ENCODE measurements around the gene OR2M3. TPM values are rescaled to one million over a fixed set of nuclear protein-coding genes. Genes with fewer than 3 reads are reported as not detected.

Gene OR2M3, protein sequence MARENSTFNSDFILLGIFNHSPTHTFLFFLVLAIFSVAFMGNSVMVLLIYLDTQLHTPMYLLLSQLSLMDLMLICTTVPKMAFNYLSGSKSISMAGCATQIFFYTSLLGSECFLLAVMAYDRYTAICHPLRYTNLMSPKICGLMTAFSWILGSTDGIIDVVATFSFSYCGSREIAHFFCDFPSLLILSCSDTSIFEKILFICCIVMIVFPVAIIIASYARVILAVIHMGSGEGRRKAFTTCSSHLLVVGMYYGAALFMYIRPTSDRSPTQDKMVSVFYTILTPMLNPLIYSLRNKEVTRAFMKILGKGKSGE
- total RNA-seq = not detected
- polyA plus RNA-seq = not detected
- long read RNA-seq, donor 1 = 0 reads
- long read RNA-seq, donor 2 = 0 reads
- long read RNA-seq, donor 3 = 0 reads
- long read RNA-seq, donor 4 = 0 reads
- long read RNA-seq, donor 5 = 0 reads
- long read RNA-seq, donor 6 = 0 reads
- long read RNA-seq, donor 7 = 0 reads
- long read RNA-seq, donor 8 = 0 reads
- long read RNA-seq, donor 9 = 0 reads
- long read RNA-seq, donor 10 = 0 reads

DNA sequence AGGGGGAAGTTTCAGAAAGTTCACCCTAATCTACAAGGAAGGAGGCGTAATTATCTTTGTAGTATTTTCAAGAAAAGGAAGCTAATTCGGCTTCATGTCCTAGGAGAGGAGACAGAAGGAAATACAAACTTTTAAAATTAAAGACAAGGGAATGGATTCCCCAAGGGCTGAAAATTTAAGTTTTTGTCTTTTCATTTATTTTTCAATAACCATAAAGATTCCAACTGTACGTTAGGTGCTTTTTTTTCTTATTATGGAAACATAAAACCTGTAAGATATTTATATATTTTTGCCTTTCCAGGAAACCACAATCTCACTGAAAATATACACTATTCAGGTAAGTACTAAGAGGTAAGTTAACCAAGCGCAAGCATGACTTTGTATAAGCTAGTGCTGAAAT is at the start of gene OR2M3:
Gene OR2M3 (plus strand): TSS at position 301 of the 400 bp plus-strand sequence. CDS start 5,803 bp downstream, outside the sequence.
- no peak within 1 kb of the TSS for H3K27ac ChIP-seq (ENCODE audit: low read depth in 1 of 2, low read length in 1 of 2)
- no peaks in the 10 kb centered on the region for H3K9me3 ChIP-seq (ENCODE audit: control insufficient read depth in 2 of 2, insufficient read depth in 1 of 2, low read length in 1 of 2)
- no peaks in the 10 kb centered on the region for H3K4me1 ChIP-seq (ENCODE audit: control insufficient read depth in 2 of 2, insufficient read depth in 2 of 2, low read length in 2 of 2)
- no peak within 1 kb of the TSS for H3K4me3 ChIP-seq (ENCODE audit: low read length in 2 of 2)
- H3K36me3 ChIP-seq (ENCODE audit: control insufficient read depth in 2 of 2, insufficient read depth in 2 of 2, low read length in 1 of 2) = no peaks in the 10 kb centered on the region
- 65% methylated on average over 4 of the region's 4 CpGs for WGBS
- no peak for DNase-seq (ENCODE audit: low read depth in 6 of 9, low spot score in 9 of 9)
- no peaks in the 10 kb centered on the region for H3K27me3 ChIP-seq (ENCODE audit: control insufficient read depth in 2 of 2, insufficient read depth in 1 of 2, low read length in 1 of 2)

DNA sequence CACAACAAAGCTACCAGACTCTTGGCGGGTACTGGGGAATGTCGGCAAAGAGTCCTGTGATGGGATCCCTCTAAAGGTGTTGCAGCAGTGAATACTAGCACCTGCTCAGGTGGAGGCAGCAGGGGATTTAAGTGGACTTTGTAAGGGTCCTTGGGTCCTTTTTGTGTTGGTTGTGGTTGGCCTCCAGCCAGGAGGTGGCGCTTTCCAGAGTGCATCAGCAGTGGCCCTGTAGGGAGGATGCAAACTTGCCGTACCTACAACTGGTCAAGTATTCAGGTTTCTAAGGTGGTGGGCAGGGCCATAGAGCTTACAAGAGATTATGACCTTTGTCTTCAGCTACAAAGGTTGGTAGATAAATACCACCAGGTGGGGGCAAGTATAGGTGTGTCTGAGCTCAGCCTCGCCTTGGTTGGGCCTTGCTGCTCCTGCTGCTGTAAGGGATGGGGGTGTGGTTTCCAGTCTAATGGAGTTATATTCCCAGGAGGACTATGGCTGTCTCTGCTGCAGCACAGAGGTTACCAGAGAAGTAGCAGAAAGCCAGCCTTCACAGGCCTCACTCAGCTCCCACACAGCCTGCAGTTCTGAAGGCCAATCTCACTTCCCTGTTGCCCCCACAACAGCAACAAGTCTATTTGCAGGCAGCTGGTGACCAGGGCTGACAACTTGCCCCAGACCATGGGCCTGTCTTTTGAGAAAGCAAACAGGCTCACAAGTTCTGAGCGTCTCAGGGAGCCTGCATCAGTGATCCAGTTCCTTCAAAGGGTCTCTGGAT is 44.8 kb upstream of the OR2M3 start:
- DNase-seq (ENCODE audit: low read depth in 6 of 9, low spot score in 9 of 9) = no peak
- no peaks in the 10 kb centered on the region for H3K4me1 ChIP-seq (ENCODE audit: control insufficient read depth in 2 of 2, insufficient read depth in 2 of 2, low read length in 2 of 2)
- 96% methylated on average over 6 of the region's 6 CpGs for whole genome bisulfite sequencing
- H3K4me3 ChIP-seq (ENCODE audit: low read length in 2 of 2) = no peak overlapping the region
- H3K27ac ChIP-seq (ENCODE audit: low read depth in 1 of 2, low read length in 1 of 2) = no peak overlapping the region
- H3K27me3 ChIP-seq (ENCODE audit: control insufficient read depth in 2 of 2, insufficient read depth in 1 of 2, low read length in 1 of 2) = no peaks in the 10 kb centered on the region
- H3K36me3 ChIP-seq (ENCODE audit: control insufficient read depth in 2 of 2, insufficient read depth in 2 of 2, low read length in 1 of 2) = no peaks in the 10 kb centered on the region
- H3K9me3 ChIP-seq (ENCODE audit: control insufficient read depth in 2 of 2, insufficient read depth in 1 of 2, low read length in 1 of 2) = peaks cover 0 to 8% of the 10 kb centered on the region in 2 donors

DNA sequence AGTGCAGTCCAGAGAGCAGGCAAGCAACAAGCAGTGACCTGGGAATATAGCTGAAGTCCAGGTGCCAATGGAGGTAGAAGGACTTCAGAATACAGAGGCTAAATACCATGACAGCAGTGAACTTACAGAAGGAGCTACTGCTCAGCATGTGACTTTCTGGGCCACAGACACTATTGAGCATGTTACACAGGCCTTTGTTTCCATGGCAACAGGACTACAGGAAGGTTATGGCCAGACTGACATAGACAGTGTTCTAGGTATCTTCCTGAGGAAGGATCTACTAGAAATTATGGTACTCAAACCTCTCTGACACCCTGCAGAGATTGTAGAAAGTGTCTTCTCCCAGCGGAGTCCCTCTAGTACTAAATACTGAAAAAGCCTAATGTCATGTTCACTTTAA is 41.1 kb upstream of the OR2M3 start:
- Histone ChIP-seq H3K9me3 (ENCODE audit: control insufficient read depth in 2 of 2, insufficient read depth in 1 of 2, low read length in 1 of 2) (peaks cover 0 to 8% of the 10 kb centered on the region in 2 donors), H3K4me1 (ENCODE audit: control insufficient read depth in 2 of 2, insufficient read depth in 2 of 2, low read length in 2 of 2) (no peaks in the 10 kb centered on the region), H3K27ac (ENCODE audit: low read depth in 1 of 2, low read length in 1 of 2) (no peak overlapping the region), H3K4me3 (ENCODE audit: low read length in 2 of 2) (no peak overlapping the region), H3K27me3 (ENCODE audit: control insufficient read depth in 2 of 2, insufficient read depth in 1 of 2, low read length in 1 of 2) (no peaks in the 10 kb centered on the region), H3K36me3 (ENCODE audit: control insufficient read depth in 2 of 2, insufficient read depth in 2 of 2, low read length in 1 of 2) (no peaks in the 10 kb centered on the region)
- WGBS = 56% methylated on average over 1 of the region's 1 CpG
- DNase-seq (ENCODE audit: low read depth in 6 of 9, low spot score in 9 of 9) = no peak

DNA sequence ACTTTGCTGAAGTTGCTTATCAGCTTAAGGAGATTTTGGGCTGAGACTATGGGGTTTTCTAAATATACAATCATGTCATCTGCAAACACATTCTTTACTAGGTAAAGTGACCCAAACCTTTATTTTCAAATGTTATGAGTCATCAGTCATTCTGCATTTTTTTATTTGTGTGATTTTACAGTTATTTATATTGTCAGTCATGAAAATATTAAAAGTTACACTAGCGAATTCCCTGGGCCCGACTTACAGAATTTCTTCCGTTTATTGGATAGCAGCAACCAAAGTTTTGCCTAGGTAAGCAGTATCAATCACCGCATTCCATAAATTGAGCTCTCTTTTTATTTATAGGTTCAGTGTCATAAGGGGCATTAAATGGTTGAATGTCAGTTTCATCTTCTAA is 38.3 kb upstream of the OR2M3 start:
- WGBS = 95% methylated on average over 4 of the region's 4 CpGs
- DNase-seq (ENCODE audit: low read depth in 6 of 9, low spot score in 9 of 9) = no peak
- H3K9me3 ChIP-seq (ENCODE audit: control insufficient read depth in 2 of 2, insufficient read depth in 1 of 2, low read length in 1 of 2) = no peaks in the 10 kb centered on the region
- H3K27me3 ChIP-seq (ENCODE audit: control insufficient read depth in 2 of 2, insufficient read depth in 1 of 2, low read length in 1 of 2) = no peaks in the 10 kb centered on the region
- H3K27ac ChIP-seq (ENCODE audit: low read depth in 1 of 2, low read length in 1 of 2) = no peak overlapping the region
- H3K4me1 ChIP-seq (ENCODE audit: control insufficient read depth in 2 of 2, insufficient read depth in 2 of 2, low read length in 2 of 2) = no peaks in the 10 kb centered on the region
- H3K36me3 ChIP-seq (ENCODE audit: control insufficient read depth in 2 of 2, insufficient read depth in 2 of 2, low read length in 1 of 2) = no peaks in the 10 kb centered on the region
- no peak overlapping the region for H3K4me3 ChIP-seq (ENCODE audit: low read length in 2 of 2)

DNA sequence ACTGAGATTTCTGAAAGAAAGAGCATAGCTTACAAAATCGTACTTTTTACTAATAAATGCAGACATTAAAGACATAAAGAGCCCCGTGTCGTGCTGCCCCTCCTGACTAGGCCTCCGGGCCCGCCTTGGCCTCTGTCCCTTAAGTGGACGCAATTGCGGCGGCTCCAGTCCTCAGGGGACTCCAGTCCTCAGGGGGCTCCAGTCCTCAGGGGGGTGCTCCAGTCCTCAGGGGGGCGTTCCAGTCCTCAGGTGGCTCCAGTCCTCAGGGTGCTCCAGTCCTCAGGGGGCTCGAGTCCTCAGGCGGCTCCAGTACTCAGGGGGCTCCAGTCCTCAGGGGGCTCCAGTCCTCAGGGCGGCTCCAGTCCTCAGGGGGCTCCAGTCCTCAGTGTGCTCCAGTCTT is 33.0 kb upstream of the OR2M3 start:
- Histone ChIP-seq H3K27me3 (ENCODE audit: control insufficient read depth in 2 of 2, insufficient read depth in 1 of 2, low read length in 1 of 2) (no peaks in the 10 kb centered on the region), H3K4me3 (ENCODE audit: low read length in 2 of 2) (no peak overlapping the region), H3K9me3 (ENCODE audit: control insufficient read depth in 2 of 2, insufficient read depth in 1 of 2, low read length in 1 of 2) (peaks cover 0 to 19% of the 10 kb centered on the region in 2 donors), H3K27ac (ENCODE audit: low read depth in 1 of 2, low read length in 1 of 2) (no peak overlapping the region), H3K36me3 (ENCODE audit: control insufficient read depth in 2 of 2, insufficient read depth in 2 of 2, low read length in 1 of 2) (no peaks in the 10 kb centered on the region), H3K4me1 (ENCODE audit: control insufficient read depth in 2 of 2, insufficient read depth in 2 of 2, low read length in 2 of 2) (no peaks in the 10 kb centered on the region)
- WGBS = 93% methylated on average over 12 of the region's 12 CpGs
- no peak for DNase-seq (ENCODE audit: low read depth in 6 of 9, low spot score in 9 of 9)

DNA sequence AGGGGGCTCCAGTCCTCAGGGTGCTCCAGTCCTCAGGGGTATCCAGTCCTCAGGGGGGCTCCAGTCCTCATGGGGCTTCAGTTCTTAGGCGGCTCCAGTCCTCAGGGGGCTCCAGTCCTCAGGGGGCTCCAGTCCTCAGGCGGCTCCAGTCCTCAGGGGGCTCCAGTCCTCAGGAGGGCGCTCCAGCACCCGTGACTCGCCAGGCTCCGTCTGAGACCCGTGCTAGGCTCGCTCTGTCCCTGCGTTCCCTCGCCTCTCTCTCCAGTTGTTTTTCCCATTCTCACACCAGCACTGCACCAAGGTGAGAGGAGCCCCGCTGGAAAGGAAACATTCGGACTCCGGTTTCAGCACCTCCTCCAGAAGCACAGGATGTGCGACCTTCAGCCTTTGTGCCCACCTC is 31.9 kb upstream of the OR2M3 start:
- Histone ChIP-seq H3K36me3 (ENCODE audit: control insufficient read depth in 2 of 2, insufficient read depth in 2 of 2, low read length in 1 of 2) (no peaks in the 10 kb centered on the region), H3K9me3 (ENCODE audit: control insufficient read depth in 2 of 2, insufficient read depth in 1 of 2, low read length in 1 of 2) (peaks cover 0 to 19% of the 10 kb centered on the region in 2 donors), H3K27ac (ENCODE audit: low read depth in 1 of 2, low read length in 1 of 2) (no peak overlapping the region), H3K4me1 (ENCODE audit: control insufficient read depth in 2 of 2, insufficient read depth in 2 of 2, low read length in 2 of 2) (no peaks in the 10 kb centered on the region), H3K27me3 (ENCODE audit: control insufficient read depth in 2 of 2, insufficient read depth in 1 of 2, low read length in 1 of 2) (no peaks in the 10 kb centered on the region), H3K4me3 (ENCODE audit: low read length in 2 of 2) (no peak overlapping the region)
- no peak for DNase-seq (ENCODE audit: low read depth in 6 of 9, low spot score in 9 of 9)
- WGBS = 96% methylated on average over 14 of the region's 14 CpGs

DNA sequence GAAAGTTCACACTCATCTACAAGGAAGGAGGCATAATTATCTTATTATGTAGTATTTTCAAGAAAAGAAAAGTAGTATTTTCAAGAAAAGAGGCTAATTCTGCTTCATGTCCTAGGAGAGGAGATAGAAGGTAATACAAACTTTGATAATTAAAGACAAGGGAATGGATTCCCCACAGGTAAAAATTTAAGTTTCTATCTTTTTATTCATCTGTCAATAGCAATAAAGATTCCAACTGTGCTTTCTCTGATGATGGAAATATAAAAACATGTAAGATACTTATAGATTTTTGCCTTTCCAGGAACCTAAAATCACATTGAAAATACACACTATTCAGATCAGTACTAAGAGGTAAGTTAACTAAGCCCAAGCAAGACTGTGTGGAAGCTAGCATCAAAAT is 22.5 kb upstream of the OR2M3 start, which contains the start of gene OR2M2:
Gene OR2M2 (plus strand): TSS at position 301 of the 400 bp plus-strand sequence. CDS start 5,165 bp downstream, outside the sequence.
- no peak within 1 kb of the TSS for H3K27ac ChIP-seq (ENCODE audit: low read depth in 1 of 2, low read length in 1 of 2)
- H3K4me3 ChIP-seq (ENCODE audit: low read length in 2 of 2) = no peak within 1 kb of the TSS
- H3K27me3 ChIP-seq (ENCODE audit: control insufficient read depth in 2 of 2, insufficient read depth in 1 of 2, low read length in 1 of 2) = no peaks in the 10 kb centered on the region
- no peaks in the 10 kb centered on the region for H3K4me1 ChIP-seq (ENCODE audit: control insufficient read depth in 2 of 2, insufficient read depth in 2 of 2, low read length in 2 of 2)
- H3K9me3 ChIP-seq (ENCODE audit: control insufficient read depth in 2 of 2, insufficient read depth in 1 of 2, low read length in 1 of 2) = no peaks in the 10 kb centered on the region
- DNase-seq (ENCODE audit: low read depth in 6 of 9, low spot score in 9 of 9) = no peak
- no peaks in the 10 kb centered on the region for H3K36me3 ChIP-seq (ENCODE audit: control insufficient read depth in 2 of 2, insufficient read depth in 2 of 2, low read length in 1 of 2)

DNA sequence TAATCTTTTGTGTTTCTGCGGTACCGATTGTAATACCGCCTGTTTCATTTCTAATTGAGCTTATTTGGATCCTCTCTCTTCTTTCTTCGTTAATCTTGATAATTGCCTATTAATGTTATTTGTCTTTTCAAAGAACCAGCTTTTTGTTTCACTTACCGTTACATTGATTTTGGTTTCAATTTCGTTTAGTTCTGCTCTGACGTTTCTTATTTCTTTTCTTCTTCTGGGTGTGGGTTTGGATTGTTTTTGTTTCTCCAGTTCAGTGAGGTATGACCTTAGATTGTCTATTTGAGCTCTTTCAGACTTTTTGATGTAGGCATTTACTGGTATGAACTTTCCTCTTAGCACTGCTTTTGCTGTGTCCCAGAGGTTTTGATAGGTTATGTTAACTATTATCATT is 13.1 kb upstream of the OR2M3 start:
- H3K4me1 ChIP-seq (ENCODE audit: control insufficient read depth in 2 of 2, insufficient read depth in 2 of 2, low read length in 2 of 2) = no peaks in the 10 kb centered on the region
- no peak overlapping the region for H3K4me3 ChIP-seq (ENCODE audit: low read length in 2 of 2)
- H3K36me3 ChIP-seq (ENCODE audit: control insufficient read depth in 2 of 2, insufficient read depth in 2 of 2, low read length in 1 of 2) = no peaks in the 10 kb centered on the region
- H3K27ac ChIP-seq (ENCODE audit: low read depth in 1 of 2, low read length in 1 of 2) = no peak overlapping the region
- no peaks in the 10 kb centered on the region for H3K27me3 ChIP-seq (ENCODE audit: control insufficient read depth in 2 of 2, insufficient read depth in 1 of 2, low read length in 1 of 2)
- WGBS = 71% methylated on average over 7 of the region's 7 CpGs
- peaks cover 0 to 5% of the 10 kb centered on the region in 2 donors for H3K9me3 ChIP-seq (ENCODE audit: control insufficient read depth in 2 of 2, insufficient read depth in 1 of 2, low read length in 1 of 2)
- DNase-seq (ENCODE audit: low read depth in 6 of 9, low spot score in 9 of 9) = no peak

DNA sequence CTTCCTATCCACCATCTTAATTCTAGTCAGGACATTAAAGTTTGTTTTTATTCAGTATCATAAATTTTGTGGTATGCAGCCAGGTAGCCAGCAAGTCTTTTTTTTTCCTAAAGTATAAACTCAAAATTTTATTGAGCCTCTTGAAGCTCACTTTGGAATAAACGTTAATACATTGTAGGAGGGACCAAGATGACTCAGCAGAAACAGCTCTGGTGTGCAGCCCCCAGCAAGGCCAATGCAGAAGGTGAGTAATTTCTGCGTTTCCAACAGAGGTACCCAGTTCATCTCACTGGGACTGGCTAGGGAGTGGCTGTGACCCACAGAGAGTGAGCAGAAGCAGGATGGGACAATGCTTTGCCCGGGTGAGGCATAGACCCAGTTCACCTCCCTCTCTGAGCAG is 9.7 kb upstream of the OR2M3 start:
- Histone ChIP-seq H3K36me3 (ENCODE audit: control insufficient read depth in 2 of 2, insufficient read depth in 2 of 2, low read length in 1 of 2) (no peaks in the 10 kb centered on the region), H3K27ac (ENCODE audit: low read depth in 1 of 2, low read length in 1 of 2) (no peak overlapping the region), H3K27me3 (ENCODE audit: control insufficient read depth in 2 of 2, insufficient read depth in 1 of 2, low read length in 1 of 2) (no peaks in the 10 kb centered on the region), H3K9me3 (ENCODE audit: control insufficient read depth in 2 of 2, insufficient read depth in 1 of 2, low read length in 1 of 2) (peaks cover 0 to 11% of the 10 kb centered on the region in 2 donors), H3K4me3 (ENCODE audit: low read length in 2 of 2) (no peak overlapping the region), H3K4me1 (ENCODE audit: control insufficient read depth in 2 of 2, insufficient read depth in 2 of 2, low read length in 2 of 2) (no peaks in the 10 kb centered on the region)
- 72% methylated on average over 3 of the region's 3 CpGs for WGBS
- no peak for DNase-seq (ENCODE audit: low read depth in 6 of 9, low spot score in 9 of 9)
